Measurements from ENCODE around the gene DOCK2.

The DOCK2 gene

DNA sequence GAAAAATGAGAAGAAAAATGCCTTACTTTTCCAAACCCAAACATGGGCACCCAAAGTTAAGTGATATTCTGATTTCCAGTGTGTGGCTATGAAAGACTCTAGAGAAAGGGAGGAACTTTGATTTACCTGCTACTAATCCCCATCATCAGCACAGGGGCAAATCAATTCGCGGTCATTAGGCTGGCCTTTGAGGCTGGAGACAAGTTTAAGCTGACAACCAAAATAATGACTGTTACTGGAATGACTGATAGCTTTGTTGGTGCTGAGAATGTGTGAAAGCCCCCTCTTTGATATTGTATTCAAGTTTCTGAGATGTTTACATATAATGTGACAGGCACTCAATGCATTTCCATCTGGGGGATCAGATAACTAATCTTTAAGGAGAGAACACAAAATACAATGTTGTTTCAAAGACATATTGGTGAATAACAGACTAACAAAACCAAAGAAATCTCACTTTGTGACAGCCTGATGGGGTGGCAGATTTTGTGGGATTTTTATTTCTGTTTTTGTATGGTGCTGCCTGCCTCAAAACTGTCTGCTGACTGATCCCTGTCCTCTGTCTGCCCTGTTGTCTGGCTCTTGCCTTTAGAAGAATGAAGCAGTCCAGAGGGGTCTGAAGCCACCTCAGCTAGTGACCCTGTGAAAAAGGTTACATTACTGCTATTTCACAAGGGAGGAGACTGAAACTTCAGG is 355.9 kb downstream of the DOCK2 start:
- no peaks in the 10 kb centered on the region for H3K36me3 ChIP-seq (ENCODE audit: control insufficient read depth, insufficient read depth, low read length)

GRCh38 chr5:169993485-169993790 is 356.4 kb downstream of the DOCK2 start:
- Histone ChIP-seq H3K4me3 (ENCODE audit: low read length) (no peak overlapping the region), H3K27ac (ENCODE audit: low read depth, low read length) (no peak overlapping the region), H3K9ac (ENCODE audit: low read length) (no peak overlapping the region), H3K36me3 (ENCODE audit: control insufficient read depth, insufficient read depth, low read length) (no peaks in the 10 kb centered on the region), H3K27me3 (ENCODE audit: control insufficient read depth, insufficient read depth, low read length) (no peaks in the 10 kb centered on the region), H3K4me1 (ENCODE audit: control insufficient read depth, insufficient read depth, low read length) (no peaks in the 10 kb centered on the region)

More for the DNA sequence above, 355.9 kb downstream of the DOCK2 start:
- Histone ChIP-seq H3K27ac (ENCODE audit: low read depth, low read length) (no peak overlapping the region), H3K27me3 (ENCODE audit: control insufficient read depth, insufficient read depth, low read length) (no peaks in the 10 kb centered on the region), H3K4me1 (ENCODE audit: control insufficient read depth, insufficient read depth, low read length) (no peaks in the 10 kb centered on the region), H3K4me3 (ENCODE audit: low read length) (no peak overlapping the region), H3K9ac (ENCODE audit: low read length) (no peak overlapping the region)

DNA sequence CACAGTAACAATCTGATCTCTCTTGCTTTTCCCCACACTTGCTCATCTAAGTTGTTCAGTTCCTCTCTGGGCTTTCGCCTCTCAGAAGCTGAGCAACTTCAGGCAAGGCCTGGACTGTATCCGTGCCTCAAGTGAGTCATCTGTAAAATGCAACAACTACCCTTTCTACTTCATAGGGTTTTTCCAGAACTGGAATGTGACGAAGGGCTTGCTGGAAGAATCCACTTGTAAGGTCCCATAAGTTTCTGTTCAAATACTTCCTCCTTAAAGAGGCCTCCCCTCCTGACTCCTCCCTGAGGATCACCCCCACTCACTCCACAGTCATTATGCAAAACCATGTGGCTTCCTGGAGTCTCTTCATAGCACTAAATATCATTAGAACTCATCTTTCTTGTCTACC is 360.7 kb downstream of the DOCK2 start:
- Histone ChIP-seq H3K4me1 (ENCODE audit: control insufficient read depth, insufficient read depth, low read length) (no peaks in the 10 kb centered on the region), H3K9ac (ENCODE audit: low read length) (no peak overlapping the region), H3K27ac (ENCODE audit: low read depth, low read length) (no peak overlapping the region), H3K4me3 (ENCODE audit: low read length) (no peak overlapping the region), H3K36me3 (ENCODE audit: control insufficient read depth, insufficient read depth, low read length) (no peaks in the 10 kb centered on the region), H3K27me3 (ENCODE audit: control insufficient read depth, insufficient read depth, low read length) (no peaks in the 10 kb centered on the region)

DNA sequence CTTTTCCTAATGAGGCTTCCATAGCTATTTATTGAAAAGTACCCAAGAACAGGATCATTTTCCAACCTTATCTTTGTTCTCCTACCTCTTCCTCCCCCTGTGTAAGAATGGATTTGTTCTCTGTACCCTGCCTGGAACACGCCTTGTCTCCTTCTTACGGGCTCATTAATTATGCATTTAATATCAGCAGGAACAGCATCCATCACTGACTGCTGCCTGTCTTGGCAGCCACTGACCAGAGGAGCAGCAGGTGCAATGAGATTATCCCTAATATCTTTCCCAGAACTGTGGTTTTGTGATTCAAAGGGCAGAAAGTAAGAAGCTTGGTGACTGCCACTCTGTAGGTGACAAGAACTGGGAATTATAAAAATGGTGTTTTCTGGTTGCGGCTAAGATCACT is 362.5 kb downstream of the DOCK2 start:
- Histone ChIP-seq H3K27me3 (ENCODE audit: control insufficient read depth, insufficient read depth, low read length) (no peaks in the 10 kb centered on the region), H3K4me3 (ENCODE audit: low read length) (no peak overlapping the region), H3K4me1 (ENCODE audit: control insufficient read depth, insufficient read depth, low read length) (no peaks in the 10 kb centered on the region), H3K36me3 (ENCODE audit: control insufficient read depth, insufficient read depth, low read length) (no peaks in the 10 kb centered on the region), H3K27ac (ENCODE audit: low read depth, low read length) (no peak overlapping the region), H3K9ac (ENCODE audit: low read length) (no peak overlapping the region)

- H3K9ac ChIP-seq (ENCODE audit: low read length), result no peak overlapping the region
- no peaks in the 10 kb centered on the region for H3K36me3 ChIP-seq (ENCODE audit: control insufficient read depth, insufficient read depth, low read length)
- no peaks in the 10 kb centered on the region for H3K4me1 ChIP-seq (ENCODE audit: control insufficient read depth, insufficient read depth, low read length)
- no peak overlapping the region for H3K27ac ChIP-seq (ENCODE audit: low read depth, low read length)
- H3K27me3 ChIP-seq (ENCODE audit: control insufficient read depth, insufficient read depth, low read length), result no peaks in the 10 kb centered on the region
- no peak overlapping the region for H3K4me3 ChIP-seq (ENCODE audit: low read length)
Measured at GRCh38 chr5:170000155-170000554, 363.1 kb downstream of the DOCK2 start.

GRCh38 chr5:170006021-170006420 is 368.9 kb downstream of the DOCK2 start:
- no peaks in the 10 kb centered on the region for H3K27me3 ChIP-seq (ENCODE audit: control insufficient read depth, insufficient read depth, low read length)
- peaks cover 2% of the 10 kb centered on the region for H3K36me3 ChIP-seq (ENCODE audit: control insufficient read depth, insufficient read depth, low read length)
- no peak overlapping the region for H3K9ac ChIP-seq (ENCODE audit: low read length)

GRCh38 chr5:170008376-170008775 is 371.3 kb downstream of the DOCK2 start:
- H3K9ac ChIP-seq (ENCODE audit: low read length), result no peak overlapping the region
- peaks cover 2% of the 10 kb centered on the region for H3K36me3 ChIP-seq (ENCODE audit: control insufficient read depth, insufficient read depth, low read length)
- H3K27me3 ChIP-seq (ENCODE audit: control insufficient read depth, insufficient read depth, low read length), result no peaks in the 10 kb centered on the region
- no peak overlapping the region for H3K4me3 ChIP-seq (ENCODE audit: low read length)
- H3K4me1 ChIP-seq (ENCODE audit: control insufficient read depth, insufficient read depth, low read length), result no peaks in the 10 kb centered on the region
- H3K27ac ChIP-seq (ENCODE audit: low read depth, low read length), result no peak overlapping the region

More at GRCh38 chr5:170006021-170006420, 368.9 kb downstream of the DOCK2 start:
- Histone ChIP-seq H3K4me1 (ENCODE audit: control insufficient read depth, insufficient read depth, low read length) (no peaks in the 10 kb centered on the region), H3K4me3 (ENCODE audit: low read length) (no peak overlapping the region), H3K27ac (ENCODE audit: low read depth, low read length) (no peak overlapping the region)

DNA sequence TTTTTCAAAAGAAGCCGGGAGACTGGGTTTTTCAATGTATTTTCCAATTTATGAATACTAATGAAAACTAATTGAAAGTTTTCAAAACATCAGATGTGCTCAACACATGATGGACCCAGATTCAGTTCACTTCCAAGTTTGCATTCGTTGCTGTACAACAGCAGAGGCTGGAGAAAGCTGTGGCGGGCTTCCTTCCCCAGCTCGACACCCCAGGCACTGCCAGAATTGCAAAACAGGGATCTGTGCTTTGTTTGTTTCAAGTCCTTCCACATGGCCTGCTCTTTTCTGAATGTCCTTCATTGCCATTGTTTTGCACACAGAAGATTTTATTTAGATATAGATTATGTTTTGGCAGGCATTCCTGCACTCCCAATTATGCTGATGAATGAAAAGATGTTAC is 373.5 kb downstream of the DOCK2 start:
- no peaks in the 10 kb centered on the region for H3K27me3 ChIP-seq (ENCODE audit: control insufficient read depth, insufficient read depth, low read length)
- H3K4me1 ChIP-seq (ENCODE audit: control insufficient read depth, insufficient read depth, low read length), result no peaks in the 10 kb centered on the region
- H3K27ac ChIP-seq (ENCODE audit: low read depth, low read length), result no peak overlapping the region
- peaks cover 2% of the 10 kb centered on the region for H3K36me3 ChIP-seq (ENCODE audit: control insufficient read depth, insufficient read depth, low read length)
- no peak overlapping the region for H3K9ac ChIP-seq (ENCODE audit: low read length)
- no peak overlapping the region for H3K4me3 ChIP-seq (ENCODE audit: low read length)

DNA sequence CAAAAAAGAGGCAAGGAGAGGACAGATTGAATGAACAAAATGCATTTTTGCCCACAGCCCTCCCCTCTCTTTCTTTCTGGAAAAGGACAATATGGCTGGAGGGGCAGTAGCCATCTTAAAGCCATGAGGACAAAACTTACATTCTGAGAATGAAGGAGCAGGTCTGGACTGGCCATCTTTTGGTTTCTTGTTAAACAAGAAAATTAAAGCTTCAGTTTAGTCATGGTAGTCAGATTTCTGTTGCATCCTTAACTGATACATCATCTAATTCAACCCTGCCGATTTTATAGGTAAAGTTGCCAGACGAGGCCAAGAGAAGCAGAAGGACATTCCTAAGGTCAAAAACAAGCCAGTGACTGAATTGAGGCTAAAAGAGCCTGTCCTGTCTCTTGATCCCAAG is 374.7 kb downstream of the DOCK2 start:
- peaks cover 2% of the 10 kb centered on the region for H3K36me3 ChIP-seq (ENCODE audit: control insufficient read depth, insufficient read depth, low read length)
- no peak overlapping the region for H3K4me3 ChIP-seq (ENCODE audit: low read length)
- H3K27ac ChIP-seq (ENCODE audit: low read depth, low read length), result no peak overlapping the region
- no peaks in the 10 kb centered on the region for H3K27me3 ChIP-seq (ENCODE audit: control insufficient read depth, insufficient read depth, low read length)
- no peaks in the 10 kb centered on the region for H3K4me1 ChIP-seq (ENCODE audit: control insufficient read depth, insufficient read depth, low read length)
- no peak overlapping the region for H3K9ac ChIP-seq (ENCODE audit: low read length)

DNA sequence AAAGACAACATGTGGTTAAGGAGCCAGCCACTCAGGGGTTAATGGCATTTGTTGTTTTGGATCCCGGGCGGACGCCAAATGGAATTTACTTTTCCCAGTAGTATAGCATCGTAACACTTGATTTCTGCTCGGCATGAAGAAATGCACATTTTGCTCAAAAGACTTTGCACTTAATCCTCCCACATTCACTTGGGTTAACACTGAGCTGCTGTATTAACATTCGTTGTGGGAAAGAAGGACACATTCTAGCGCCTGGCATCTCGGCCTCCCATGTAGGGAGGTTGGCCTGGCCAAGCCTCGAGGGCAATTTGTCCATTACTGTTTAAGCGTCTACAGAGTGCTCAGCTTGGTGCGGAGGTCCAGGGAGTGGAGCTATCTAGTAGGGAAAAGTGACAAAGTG is 375.5 kb downstream of the DOCK2 start:
- H3K9ac ChIP-seq (ENCODE audit: low read length), result no peak overlapping the region
- no peaks in the 10 kb centered on the region for H3K4me1 ChIP-seq (ENCODE audit: control insufficient read depth, insufficient read depth, low read length)
- H3K4me3 ChIP-seq (ENCODE audit: low read length), result no peak overlapping the region
- no peak overlapping the region for H3K27ac ChIP-seq (ENCODE audit: low read depth, low read length)
- H3K36me3 ChIP-seq (ENCODE audit: control insufficient read depth, insufficient read depth, low read length), result peaks cover 2% of the 10 kb centered on the region
- no peaks in the 10 kb centered on the region for H3K27me3 ChIP-seq (ENCODE audit: control insufficient read depth, insufficient read depth, low read length)

GRCh38 chr5:170020423-170020822 is 383.3 kb downstream of the DOCK2 start:
- H3K4me1 ChIP-seq (ENCODE audit: control insufficient read depth, insufficient read depth, low read length), result no peaks in the 10 kb centered on the region
- H3K27ac ChIP-seq (ENCODE audit: low read depth, low read length), result no peak overlapping the region
- no peak overlapping the region for H3K4me3 ChIP-seq (ENCODE audit: low read length)
- no peak overlapping the region for H3K9ac ChIP-seq (ENCODE audit: low read length)
- no peaks in the 10 kb centered on the region for H3K36me3 ChIP-seq (ENCODE audit: control insufficient read depth, insufficient read depth, low read length)
- no peaks in the 10 kb centered on the region for H3K27me3 ChIP-seq (ENCODE audit: control insufficient read depth, insufficient read depth, low read length)

DNA sequence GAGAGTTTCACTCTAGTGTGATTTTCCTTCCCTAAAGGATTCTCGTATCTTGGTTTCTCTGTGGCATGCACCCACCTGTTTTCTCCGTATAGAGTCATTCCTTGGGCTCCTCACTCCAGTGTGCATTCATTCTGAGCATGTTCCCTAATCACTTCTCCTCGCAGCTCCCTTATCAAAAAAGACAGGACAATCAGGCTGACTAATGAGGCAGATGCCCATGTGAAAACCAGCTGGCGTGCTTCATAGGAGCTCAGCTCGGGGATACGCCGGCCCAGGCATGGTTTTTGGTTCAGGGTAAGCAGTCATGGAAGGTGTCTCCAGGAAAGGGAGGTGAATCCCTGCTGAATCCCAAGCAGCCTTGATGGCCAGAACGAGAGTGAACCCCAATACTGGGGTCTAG is 384.4 kb downstream of the DOCK2 start:
- no peak overlapping the region for H3K9ac ChIP-seq (ENCODE audit: low read length)
- H3K36me3 ChIP-seq (ENCODE audit: control insufficient read depth, insufficient read depth, low read length), result no peaks in the 10 kb centered on the region
- H3K27me3 ChIP-seq (ENCODE audit: control insufficient read depth, insufficient read depth, low read length), result no peaks in the 10 kb centered on the region
- H3K4me1 ChIP-seq (ENCODE audit: control insufficient read depth, insufficient read depth, low read length), result no peaks in the 10 kb centered on the region
- no peak overlapping the region for H3K4me3 ChIP-seq (ENCODE audit: low read length)
- H3K27ac ChIP-seq (ENCODE audit: low read depth, low read length), result no peak overlapping the region

- no peaks in the 10 kb centered on the region for H3K4me1 ChIP-seq (ENCODE audit: control insufficient read depth, insufficient read depth, low read length)
- H3K9ac ChIP-seq (ENCODE audit: low read length), result no peak overlapping the region
- no peak overlapping the region for H3K27ac ChIP-seq (ENCODE audit: low read depth, low read length)
- H3K27me3 ChIP-seq (ENCODE audit: control insufficient read depth, insufficient read depth, low read length), result no peaks in the 10 kb centered on the region
- no peak overlapping the region for H3K4me3 ChIP-seq (ENCODE audit: low read length)
- no peaks in the 10 kb centered on the region for H3K36me3 ChIP-seq (ENCODE audit: control insufficient read depth, insufficient read depth, low read length)
Measured at GRCh38 chr5:170025853-170026252, 388.8 kb downstream of the DOCK2 start.

Measured in rectal smooth muscle tissue (tissue), 1 donor.